Measurements from ENCODE around the gene NEK10. TPM values are rescaled to one million over a fixed set of nuclear protein-coding genes. Genes with fewer than 3 reads are reported as not detected.

The NEK10 gene
- total and polyA plus RNA-seq, 2 donors (not counting 3 experiments of a cell fraction or from before 2014, with no cell fraction given): 0.32 to 5.0 TPM

DNA sequence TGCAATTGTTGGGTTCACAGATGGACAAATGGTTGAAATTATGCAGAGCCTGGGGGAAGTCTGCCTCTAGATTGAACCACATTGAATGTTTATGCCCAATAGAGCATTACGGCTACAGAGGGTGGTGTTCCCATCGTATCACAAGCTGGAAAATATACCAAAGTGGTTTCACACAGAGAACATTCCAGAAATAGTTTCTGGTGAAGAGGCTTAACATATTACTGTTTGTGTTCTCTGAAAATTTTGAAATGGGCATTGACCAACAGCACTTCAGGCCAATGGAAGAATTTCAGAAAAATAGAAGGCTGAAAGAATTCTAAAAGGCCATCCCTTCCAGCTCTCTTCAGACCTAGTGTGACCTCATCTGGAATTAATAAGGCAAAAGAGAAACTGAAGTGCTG, 203.9 kb downstream of the NEK10 start:
- Histone ChIP-seq H3K27ac (ENCODE audit: insufficient read depth, low read depth, low read length) (no peak overlapping the region), H3K9me1 (replicated peaks; ENCODE audit: control insufficient read depth, extremely low read depth, insufficient read depth, low read length) (no peaks in the 10 kb centered on the region), H3K9ac (replicated peaks; ENCODE audit: extremely low read depth, insufficient read depth, low read length) (no peak overlapping the region), H4K20me1 (replicated peaks; ENCODE audit: control insufficient read depth, extremely low read depth, insufficient read depth, low read length) (no peaks in the 10 kb centered on the region), H3K79me2 (ENCODE audit: control insufficient read depth, insufficient read depth, low read length) (no peaks in the 10 kb centered on the region), H3K36me3 (ENCODE audit: control insufficient read depth in 2 of 2, extremely low read depth in 1 of 2, insufficient read depth in 2 of 2, low read length in 2 of 2) (no peaks in the 10 kb centered on the region), H2AFZ (ENCODE audit: low read depth, low read length) (no peak overlapping the region), H3K27me3 (ENCODE audit: control insufficient read depth in 2 of 2, insufficient read depth in 2 of 2, low read length in 2 of 2) (no peaks in the 10 kb centered on the region), H3K4me1 (ENCODE audit: control insufficient read depth, extremely low read depth, insufficient read depth, low read length) (no peaks in the 10 kb centered on the region), H3K9me3 (replicated peaks; ENCODE audit: control insufficient read depth, insufficient read depth, low read length) (no peaks in the 10 kb centered on the region), H3K4me3 (replicated peaks in 1 of 3; ENCODE audit: insufficient read depth in 1 of 3, low read depth in 1 of 3, low read length in 3 of 3) (no peak overlapping the region), H3K4me2 (ENCODE audit: insufficient read depth, low read length) (no peak overlapping the region)
- ChIA-PET CTCF (no interaction called here), POLR2A (no interaction called here)
- no TSS peak for BruUV-seq (replicated peaks)
- no peak for DNase-seq (ENCODE audit: low read depth, low spot score)
- TF ChIP-seq MYC (IDR thresholded peaks at IDR 0.05; ENCODE audit: low read depth, low read length) (no peak), GATA2 (IDR thresholded peaks at IDR 0.05; ENCODE audit: insufficient read depth, insufficient read length, low read depth, low read length) (no peak), POLR2AphosphoS5 (IDR thresholded peaks at IDR 0.05; ENCODE audit: insufficient read depth, low read depth, low read length) (no peak)
- dilution Hi-C loops (cut with MboI; ENCODE audit: extremely low pct_ligation_motif_present, low sequenced_read_pairs) (no loop called here), intact Hi-C loops (cut with micrococcal nuclease) (no loop called here)
- no peak for FAIRE-seq

DNA sequence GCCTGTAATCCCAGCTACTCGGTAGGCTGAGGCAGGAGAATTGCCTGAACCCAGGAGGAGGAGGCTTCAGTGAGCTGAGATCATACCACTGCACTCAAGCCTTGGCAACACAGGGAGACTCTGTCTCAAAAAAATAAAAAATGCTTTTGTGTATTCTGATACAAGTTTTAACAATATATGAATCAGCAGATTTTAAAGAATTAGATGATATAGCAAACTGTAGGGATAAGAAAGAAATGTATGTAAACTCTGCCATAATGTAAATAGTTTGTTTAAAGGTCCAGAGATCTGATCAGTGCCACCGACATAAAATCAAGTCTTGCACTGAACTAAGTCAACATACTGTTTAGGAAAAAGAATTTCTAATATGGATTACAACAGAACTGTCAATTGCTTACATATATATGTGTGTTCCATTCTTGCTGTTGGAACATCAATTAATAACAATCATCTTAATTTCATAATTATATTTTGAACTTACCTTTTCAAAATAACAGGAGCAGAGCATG, 208.3 kb downstream of the NEK10 start:
- CTCF ChIA-PET: no interaction called here
- Histone ChIP-seq H3K36me3 (ENCODE audit: control insufficient read depth in 2 of 2, extremely low read depth in 1 of 2, insufficient read depth in 2 of 2, low read length in 2 of 2) (no peaks in the 10 kb centered on the region), H3K9ac (replicated peaks; ENCODE audit: extremely low read depth, insufficient read depth, low read length) (no peak overlapping the region), H3K4me3 (replicated peaks in 1 of 3; ENCODE audit: insufficient read depth in 1 of 3, low read depth in 1 of 3, low read length in 3 of 3) (no peak overlapping the region), H3K9me3 (replicated peaks; ENCODE audit: control insufficient read depth, insufficient read depth, low read length) (no peaks in the 10 kb centered on the region), H3K79me2 (ENCODE audit: control insufficient read depth, insufficient read depth, low read length) (no peaks in the 10 kb centered on the region), H3K4me1 (ENCODE audit: control insufficient read depth, extremely low read depth, insufficient read depth, low read length) (no peaks in the 10 kb centered on the region), H3K9me1 (replicated peaks; ENCODE audit: control insufficient read depth, extremely low read depth, insufficient read depth, low read length) (no peaks in the 10 kb centered on the region), H3K4me2 (ENCODE audit: insufficient read depth, low read length) (no peak overlapping the region), H3K27ac (ENCODE audit: insufficient read depth, low read depth, low read length) (no peak overlapping the region), H4K20me1 (replicated peaks; ENCODE audit: control insufficient read depth, extremely low read depth, insufficient read depth, low read length) (no peaks in the 10 kb centered on the region), H3K27me3 (ENCODE audit: control insufficient read depth in 2 of 2, insufficient read depth in 2 of 2, low read length in 2 of 2) (no peaks in the 10 kb centered on the region), H2AFZ (ENCODE audit: low read depth, low read length) (no peak overlapping the region)
- POLR2A ChIA-PET: no interaction called here
- intact Hi-C loops (cut with micrococcal nuclease) (no loop called here), dilution Hi-C loops (cut with MboI; ENCODE audit: extremely low pct_ligation_motif_present, low sequenced_read_pairs) (no loop called here)
- no peak for FAIRE-seq
- BruUV-seq (replicated peaks): no TSS peak
- TF ChIP-seq EZH2 (IDR thresholded peaks at IDR 0.05; ENCODE audit: borderline replicate concordance, low read depth, low read length, severe bottlenecking) (no peak), GATA2 (IDR thresholded peaks at IDR 0.05; ENCODE audit: insufficient read depth, insufficient read length, low read depth, low read length) (no peak), JUN (IDR thresholded peaks at IDR 0.05; ENCODE audit: borderline replicate concordance, insufficient read depth, insufficient read length, low read depth) (no peak), POLR2AphosphoS5 (IDR thresholded peaks at IDR 0.05; ENCODE audit: insufficient read depth, low read depth, low read length) (no peak), FOS (IDR thresholded peaks at IDR 0.05; ENCODE audit: borderline replicate concordance, insufficient read depth, low read length) (no peak)
- no peak for DNase-seq (ENCODE audit: low read depth, low spot score)
